Neural crest cell (in vitro differentiated cells): ENCODE data around the gene PRKN. TPM values are rescaled to one million over a fixed set of nuclear protein-coding genes. Genes with fewer than 3 reads are reported as not detected.

Experiments used
- DNase-seq: peaks from one replicate; pipeline ENCODE4 v3.0.0; 2021; ENCODE audit warnings: low read depth, mixed read lengths, low spot score
- H3K27ac Mint-ChIP-seq: one replicate; pipeline ENCODE4 v1.8.0; 2021; ENCODE audit warnings: mild to moderate bottlenecking, mixed read lengths; ENCODE audit not compliant: unreplicated experiment
- H3K27me3 Mint-ChIP-seq: 2 replicates; pipeline ENCODE4 v1.8.0; 2021; ENCODE audit warnings: low read depth, mild to moderate bottlenecking, mixed read lengths
- H3K36me3 Mint-ChIP-seq: 2 replicates; pipeline ENCODE4 v1.8.0; 2021; ENCODE audit warnings: low read depth, mild to moderate bottlenecking, mixed read lengths
- H3K4me1 Mint-ChIP-seq: 2 replicates; pipeline ENCODE4 v1.8.0; 2021; ENCODE audit warnings: mixed read lengths
- H3K4me3 Mint-ChIP-seq: one replicate; pipeline ENCODE4 v1.8.0; 2021; ENCODE audit warnings: mild to moderate bottlenecking, mixed read lengths
- H3K9me3 Mint-ChIP-seq: 2 replicates; pipeline ENCODE4 v1.8.0; 2021; ENCODE audit warnings: mixed read lengths
- total RNA-seq: library from RNA; stranded (reverse); gene quantifications from 2 replicates; pipeline ENCODE4 v1.2.1, GENCODE V29; 2021
- TF ChIP-seq, protein P1 (sequence below): fragments of 200-600 bp; sonication (generic); conservative IDR thresholded peaks from 2 replicates; pipeline ENCODE4 v1.5.0; 2021; ENCODE audit warnings: antibody characterized with exemption, mild to moderate bottlenecking

The PRKN gene
- total RNA-seq, 1 donor from 2014 or later = 3.2 TPM

DNA sequence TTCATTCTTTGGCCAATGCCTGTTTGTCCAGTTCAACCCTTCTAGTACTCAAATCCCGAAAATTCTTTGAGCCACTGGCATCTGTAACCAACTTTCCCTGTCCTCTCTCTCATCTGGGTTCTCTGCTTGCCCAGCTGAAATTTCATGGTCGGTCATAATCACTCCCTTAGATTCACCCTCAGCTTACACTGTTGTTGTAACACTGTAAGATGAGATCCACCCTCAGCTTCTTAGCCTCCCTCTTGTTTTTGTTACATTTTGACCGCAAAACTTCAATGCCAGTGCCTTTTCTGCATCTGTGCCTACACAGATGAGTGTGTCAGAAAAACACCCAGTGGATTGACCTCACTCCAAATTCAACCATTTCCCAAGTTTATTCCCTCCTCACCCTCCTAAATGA, 1162.6 kb downstream of the PRKN start:
- Mint-ChIP-seq H3K4me1 (no peaks in the 10 kb centered on the region), H3K27me3 (no peaks in the 10 kb centered on the region), H3K36me3 (no peaks in the 10 kb centered on the region), H3K4me3 (no peak overlapping the region), H3K9me3 (no peaks in the 10 kb centered on the region), H3K27ac (no peak overlapping the region)
- TF ChIP-seq, protein P1, sequence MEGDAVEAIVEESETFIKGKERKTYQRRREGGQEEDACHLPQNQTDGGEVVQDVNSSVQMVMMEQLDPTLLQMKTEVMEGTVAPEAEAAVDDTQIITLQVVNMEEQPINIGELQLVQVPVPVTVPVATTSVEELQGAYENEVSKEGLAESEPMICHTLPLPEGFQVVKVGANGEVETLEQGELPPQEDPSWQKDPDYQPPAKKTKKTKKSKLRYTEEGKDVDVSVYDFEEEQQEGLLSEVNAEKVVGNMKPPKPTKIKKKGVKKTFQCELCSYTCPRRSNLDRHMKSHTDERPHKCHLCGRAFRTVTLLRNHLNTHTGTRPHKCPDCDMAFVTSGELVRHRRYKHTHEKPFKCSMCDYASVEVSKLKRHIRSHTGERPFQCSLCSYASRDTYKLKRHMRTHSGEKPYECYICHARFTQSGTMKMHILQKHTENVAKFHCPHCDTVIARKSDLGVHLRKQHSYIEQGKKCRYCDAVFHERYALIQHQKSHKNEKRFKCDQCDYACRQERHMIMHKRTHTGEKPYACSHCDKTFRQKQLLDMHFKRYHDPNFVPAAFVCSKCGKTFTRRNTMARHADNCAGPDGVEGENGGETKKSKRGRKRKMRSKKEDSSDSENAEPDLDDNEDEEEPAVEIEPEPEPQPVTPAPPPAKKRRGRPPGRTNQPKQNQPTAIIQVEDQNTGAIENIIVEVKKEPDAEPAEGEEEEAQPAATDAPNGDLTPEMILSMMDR = no peak
- no peak for DNase-seq

GRCh38 chr6:161561908-161562307, 1165.7 kb downstream of the PRKN start:
- no peak for DNase-seq
- TF ChIP-seq, protein P1 = no peak
- Mint-ChIP-seq H3K27me3 (no peaks in the 10 kb centered on the region), H3K9me3 (no peaks in the 10 kb centered on the region), H3K4me3 (no peak overlapping the region), H3K27ac (no peak overlapping the region), H3K36me3 (no peaks in the 10 kb centered on the region), H3K4me1 (peaks cover 4% of the 10 kb centered on the region)

GRCh38 chr6:161557333-161558107, 1170.0 kb downstream of the PRKN start:
- Mint-ChIP-seq H3K4me3 (no peak overlapping the region), H3K36me3 (peaks cover 12% of the 10 kb centered on the region), H3K27ac (no peak overlapping the region), H3K27me3 (no peaks in the 10 kb centered on the region), H3K9me3 (peaks cover 6% of the 10 kb centered on the region), H3K4me1 (peaks cover 4% of the 10 kb centered on the region)
- TF ChIP-seq, protein P1 = no peak
- no peak for DNase-seq

DNA sequence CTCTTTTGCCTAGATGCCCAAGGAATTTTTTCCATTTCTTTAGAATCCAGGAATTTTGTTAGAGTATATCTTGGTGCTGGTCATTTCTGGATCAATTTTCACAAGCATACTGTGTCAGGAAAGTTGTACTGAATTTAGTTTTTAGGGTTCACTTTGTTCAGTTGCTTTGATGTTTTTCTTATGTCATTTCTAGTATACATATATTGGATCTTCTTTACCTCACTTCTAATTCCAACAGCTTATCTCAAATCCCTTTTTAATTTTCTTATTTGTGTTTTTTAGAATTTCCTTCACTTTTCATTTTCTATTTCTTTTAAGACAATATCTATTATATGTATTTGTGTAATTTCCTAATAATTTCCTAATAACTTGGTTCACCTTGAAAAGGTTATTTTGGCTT, 1172.7 kb downstream of the PRKN start:
- DNase-seq = no peak
- no peak overlapping the region for H3K4me3 Mint-ChIP-seq
- H3K4me1 Mint-ChIP-seq = peaks cover 4% of the 10 kb centered on the region
- no peak overlapping the region for H3K27ac Mint-ChIP-seq
- H3K9me3 Mint-ChIP-seq = peaks cover 6% of the 10 kb centered on the region
- H3K36me3 Mint-ChIP-seq = peaks cover 15% of the 10 kb centered on the region
- TF ChIP-seq, protein P1 = no peak
- no peaks in the 10 kb centered on the region for H3K27me3 Mint-ChIP-seq

DNA sequence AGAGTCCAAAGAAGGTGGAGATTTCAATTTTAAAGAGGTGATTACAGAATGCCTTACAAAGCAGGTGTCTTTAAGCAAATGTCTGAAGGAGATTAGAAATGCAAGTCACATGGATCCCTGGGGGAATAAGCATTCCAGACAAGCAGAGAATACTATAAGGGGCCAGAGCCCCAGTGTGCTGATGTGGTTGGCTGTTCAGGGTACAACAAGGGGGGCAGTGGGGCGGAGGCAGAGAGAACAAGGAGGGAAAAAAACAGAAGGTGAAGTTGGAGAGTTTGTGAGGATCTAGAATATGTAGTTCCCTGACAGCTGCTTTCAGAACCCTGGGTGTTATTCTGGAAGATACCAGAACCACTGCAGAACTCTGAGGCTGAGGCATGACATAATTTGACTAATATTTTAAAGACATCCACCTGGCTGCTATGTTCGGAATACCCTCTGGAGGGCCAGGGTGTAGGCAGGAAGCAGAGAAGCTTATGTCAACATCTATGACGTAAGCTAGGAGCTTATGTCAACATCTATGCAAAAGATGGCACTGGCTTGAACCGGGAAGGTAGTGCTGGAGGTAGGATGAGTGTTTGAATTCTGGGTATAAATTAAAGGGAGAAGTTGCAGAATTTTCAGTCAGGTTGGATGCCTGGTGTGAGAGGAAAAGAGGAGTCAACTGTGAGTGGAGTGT, 1177.5 kb downstream of the PRKN start:
- Mint-ChIP-seq H3K4me1 (peaks cover 6% of the 10 kb centered on the region), H3K9me3 (peaks cover 6% of the 10 kb centered on the region), H3K27ac (no peak overlapping the region), H3K27me3 (no peaks in the 10 kb centered on the region), H3K4me3 (no peak overlapping the region), H3K36me3 (peaks cover 12% of the 10 kb centered on the region)
- no peak for DNase-seq
- TF ChIP-seq, protein P1 = no peak
